Activated T-cell treated with anti-CD3 and anti-CD28 coated beads for 24 hours (primary cell): Measurements from ENCODE around the gene CXCR1.
"Not testable (repeated sequence)": the region's sequence is repeated elsewhere in the genome, so short reads cannot be mapped to it uniquely, and the experiment has no call there.

Source experiments
- DNase-seq: peaks from one replicate; pipeline ENCODE4 v3.0.0-alpha.2; 2020; ENCODE audit warnings: low read depth

CXCR1 gene

DNA sequence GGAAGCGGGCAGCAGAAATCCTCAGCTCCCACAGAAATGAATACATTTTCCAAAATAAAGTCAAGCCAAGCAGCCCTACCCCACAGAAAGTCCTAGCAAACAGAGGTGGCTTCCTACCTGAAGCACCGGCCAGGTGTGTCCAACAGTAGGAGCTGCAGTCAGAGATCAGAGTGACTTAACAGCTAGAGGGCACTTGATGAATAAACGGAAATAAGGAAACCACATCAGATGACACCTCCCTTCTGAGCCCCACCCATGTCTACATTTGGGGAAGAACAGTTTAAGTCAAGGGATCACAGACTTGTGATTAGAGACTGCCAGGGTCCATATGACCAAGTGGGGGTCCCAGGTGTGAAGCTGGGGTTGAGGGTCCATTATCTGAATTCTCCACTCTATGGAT, at the start of gene CXCR1:
CXCR1 (minus strand) TSS at position 172 of the 400 bp plus-strand sequence. CDS start 1,751 bp downstream, outside the sequence.
- peak; percentile 5 for DNase-seq

DNA sequence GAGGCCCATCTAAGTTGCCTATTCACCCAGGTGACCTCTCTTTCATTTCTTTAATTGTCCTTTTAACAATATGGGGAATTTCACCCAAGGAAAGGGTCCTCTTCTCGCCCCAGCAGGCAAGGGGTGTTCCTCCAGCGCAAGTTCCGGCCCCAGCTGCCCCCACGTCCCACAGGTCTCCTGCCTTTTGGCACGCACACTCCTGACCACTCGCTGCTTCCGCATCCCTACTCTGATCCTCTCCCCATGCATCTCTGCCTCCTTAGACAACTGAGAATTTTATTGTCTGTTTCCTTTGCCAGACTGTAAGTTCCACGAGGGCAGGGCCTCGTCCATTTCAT, 49.5 kb upstream of the CXCR1 start:
- no peak for DNase-seq

DNA sequence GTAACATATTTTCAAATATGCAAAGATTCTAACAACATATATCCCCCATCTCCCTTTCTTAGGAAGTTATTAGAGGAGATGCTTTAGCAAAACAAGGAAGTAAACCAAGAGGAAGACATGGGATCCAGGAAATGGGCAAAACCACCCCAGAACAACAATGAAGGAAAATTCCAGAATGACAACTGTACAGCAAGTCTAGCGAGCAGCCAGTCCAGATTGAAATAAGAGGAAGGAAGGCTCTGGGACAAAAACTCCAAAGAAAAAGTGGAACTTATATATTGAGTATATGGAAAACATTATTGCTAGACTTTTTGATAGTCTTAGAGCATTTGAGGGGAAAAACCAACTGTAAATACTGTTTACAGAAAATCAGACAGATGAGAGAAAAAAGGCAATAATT, 47.4 kb upstream of the CXCR1 start:
- DNase-seq: no peak

DNA sequence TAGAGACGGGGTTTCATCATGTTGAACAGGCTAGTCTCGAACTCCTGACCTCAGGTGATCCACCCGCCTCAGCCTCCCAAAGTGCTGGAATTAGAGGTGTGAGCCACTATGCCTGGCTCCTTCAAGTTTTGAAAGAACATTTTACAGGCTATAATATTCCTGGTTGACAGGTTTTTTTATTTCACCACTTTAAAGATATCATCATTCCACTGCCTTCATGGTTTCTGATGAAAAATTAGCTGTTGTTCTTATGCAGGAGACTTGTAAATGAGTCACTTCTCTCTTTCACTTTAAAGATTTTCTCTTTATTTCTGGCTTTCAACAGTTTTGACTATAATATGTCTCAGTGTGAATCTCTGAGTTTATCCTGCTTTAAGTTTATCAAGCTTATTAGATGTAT, 42.3 kb upstream of the CXCR1 start:
- DNase-seq: no peak

DNA sequence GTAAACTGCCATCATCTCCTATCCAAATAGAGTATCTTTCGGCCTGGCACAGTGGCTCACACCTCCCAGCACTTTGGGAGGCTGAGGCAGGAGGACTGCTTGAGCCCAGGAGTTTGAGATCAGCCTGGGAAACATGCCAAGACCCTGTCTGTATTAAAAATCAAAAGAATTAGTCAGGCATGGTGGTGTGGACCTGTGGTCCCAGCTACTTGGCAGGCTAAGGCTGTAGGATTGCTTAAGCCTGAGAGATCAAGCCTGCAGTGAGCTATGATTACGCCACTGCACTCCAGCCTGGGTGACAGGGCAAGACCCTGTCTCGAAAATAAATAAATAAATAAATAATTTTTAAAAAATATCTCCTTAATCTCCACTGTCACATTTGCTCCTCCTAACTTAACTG, 35.5 kb upstream of the CXCR1 start:
- DNase-seq: no peak

DNA sequence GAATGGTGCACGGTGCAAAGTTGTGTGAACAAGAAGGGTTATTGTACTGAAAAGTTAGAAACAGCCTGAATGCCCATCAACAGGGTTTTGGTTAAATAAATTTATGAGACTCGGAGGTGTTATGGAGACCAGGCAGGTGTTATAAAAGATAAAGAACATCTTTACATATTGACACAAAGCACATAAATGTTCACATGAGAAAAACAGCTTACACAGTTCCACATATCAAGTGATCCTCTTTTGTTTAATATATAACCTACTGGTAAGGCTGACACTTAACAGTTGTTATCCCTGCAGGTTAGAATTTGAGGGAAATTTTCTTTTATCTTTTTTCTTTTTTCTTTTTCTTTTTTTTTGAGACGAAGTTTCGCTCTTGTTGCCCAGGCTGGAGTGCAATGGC, 30.2 kb upstream of the CXCR1 start:
- no peak for DNase-seq

DNA sequence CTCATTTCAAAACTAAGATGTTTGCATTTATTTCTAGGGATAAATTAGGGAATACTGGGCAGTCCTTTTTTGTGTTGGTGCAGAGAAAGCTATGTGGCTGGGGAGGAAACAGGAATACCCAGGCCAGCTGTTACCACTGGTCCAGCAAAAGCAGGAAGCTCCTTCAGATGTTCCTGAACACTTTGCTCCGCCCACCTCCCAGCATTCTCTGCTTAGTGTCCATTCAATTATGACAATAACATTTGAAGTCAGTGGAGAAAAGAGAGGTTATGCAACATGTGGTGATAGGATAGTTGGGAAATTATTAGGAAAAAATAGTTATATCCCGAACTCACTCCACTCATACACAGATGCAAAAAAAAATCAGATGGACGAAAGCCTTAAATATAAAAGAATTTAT, 28.1 kb upstream of the CXCR1 start:
- no peak for DNase-seq

DNA sequence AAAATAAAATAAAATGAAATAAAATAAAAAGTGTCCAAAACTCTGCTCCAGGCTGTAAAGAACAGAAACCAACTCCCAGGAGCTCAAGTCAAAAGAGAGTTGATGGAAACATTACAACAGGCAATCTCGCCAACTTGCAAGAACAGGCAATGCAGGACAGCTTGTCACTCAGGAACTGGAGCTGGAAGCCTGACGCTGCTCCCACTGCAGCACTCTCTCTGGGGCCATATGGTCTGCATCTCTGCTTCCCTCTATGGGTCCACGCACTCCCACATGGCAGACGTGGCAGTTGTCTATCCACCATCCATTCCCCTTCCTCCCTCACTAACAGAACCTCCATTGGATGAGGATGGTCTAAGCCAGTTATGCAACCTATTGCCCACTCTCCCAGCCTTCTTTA, 26.9 kb upstream of the CXCR1 start:
- no peak for DNase-seq

DNA sequence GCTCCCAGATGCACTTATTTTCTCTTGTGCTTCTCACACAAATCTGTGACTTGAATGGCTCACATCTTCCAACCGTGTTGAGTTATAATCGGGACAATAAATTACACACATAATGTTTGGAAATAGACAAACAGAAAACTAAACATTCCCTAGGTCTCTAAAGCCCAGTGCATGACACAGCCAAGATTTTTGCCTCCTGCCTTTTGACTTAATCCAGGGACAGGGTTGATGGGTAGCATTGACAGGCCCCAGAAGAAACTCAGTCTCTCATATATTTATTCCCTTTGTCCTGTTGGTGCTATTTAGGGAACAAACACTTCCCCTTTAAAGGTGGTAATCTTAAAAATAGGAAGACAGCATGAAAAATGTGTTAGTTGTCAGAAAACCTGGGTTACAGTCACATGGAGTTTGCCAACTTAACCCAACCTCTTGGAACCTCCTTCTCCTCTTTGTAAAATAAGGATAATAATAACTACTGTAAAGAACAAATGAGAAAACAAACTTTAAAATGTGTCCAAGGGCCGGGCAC, 26.2 kb upstream of the CXCR1 start:
- DNase-seq: no peak

DNA sequence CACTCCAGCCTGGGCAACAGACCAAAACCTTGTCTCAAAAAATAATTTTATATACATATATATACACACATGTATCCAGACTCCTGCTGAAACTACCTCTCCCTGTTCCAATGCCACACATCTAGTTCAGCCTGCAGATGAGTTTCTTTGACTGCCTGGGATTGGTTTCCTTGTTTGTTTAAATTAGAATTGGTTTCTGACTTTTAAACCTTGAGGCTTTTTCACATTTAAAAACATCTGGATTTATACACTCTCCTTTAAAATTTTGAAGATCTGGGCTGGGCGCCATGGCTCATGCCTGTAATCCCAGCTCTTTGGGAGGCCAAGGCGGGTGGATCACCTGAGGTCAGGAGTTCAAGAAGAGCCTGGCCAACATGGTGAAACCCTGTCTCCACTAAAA, 21.8 kb upstream of the CXCR1 start:
- DNase-seq: no peak

DNA sequence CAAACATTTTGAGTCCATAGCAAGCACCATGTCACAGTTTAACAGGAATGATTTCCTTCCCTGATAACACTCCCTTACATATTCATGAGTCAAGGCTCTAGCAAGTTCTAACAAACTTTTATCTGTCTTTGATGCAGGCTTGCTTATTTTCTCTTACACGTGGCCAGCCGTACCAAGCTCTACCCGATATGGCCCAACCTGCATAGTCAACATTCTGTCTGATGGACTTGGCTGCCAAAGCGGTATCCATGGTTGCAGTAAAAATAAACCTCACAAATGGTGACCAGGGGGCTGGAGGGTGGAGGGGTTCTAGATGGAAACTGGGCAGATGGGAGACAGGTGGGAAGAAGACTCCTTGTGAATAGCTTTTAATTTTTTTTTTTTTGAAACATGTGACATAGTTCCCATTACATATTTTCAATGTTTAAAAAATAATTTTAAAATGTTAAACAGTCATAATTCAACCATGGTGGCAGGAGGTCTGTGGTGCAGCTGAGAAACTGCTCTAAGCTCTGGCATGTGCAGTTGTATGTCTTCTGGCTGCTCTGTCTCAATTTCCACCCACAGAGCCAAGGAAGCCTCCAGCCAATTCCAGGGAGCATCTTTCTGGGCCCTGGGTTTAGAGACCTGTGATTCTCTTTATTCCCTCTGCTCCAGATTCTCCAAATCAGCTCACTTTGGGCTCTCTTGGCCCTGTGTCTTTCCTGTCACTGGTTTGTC, 20.7 kb upstream of the CXCR1 start:
- DNase-seq: no peak

DNA sequence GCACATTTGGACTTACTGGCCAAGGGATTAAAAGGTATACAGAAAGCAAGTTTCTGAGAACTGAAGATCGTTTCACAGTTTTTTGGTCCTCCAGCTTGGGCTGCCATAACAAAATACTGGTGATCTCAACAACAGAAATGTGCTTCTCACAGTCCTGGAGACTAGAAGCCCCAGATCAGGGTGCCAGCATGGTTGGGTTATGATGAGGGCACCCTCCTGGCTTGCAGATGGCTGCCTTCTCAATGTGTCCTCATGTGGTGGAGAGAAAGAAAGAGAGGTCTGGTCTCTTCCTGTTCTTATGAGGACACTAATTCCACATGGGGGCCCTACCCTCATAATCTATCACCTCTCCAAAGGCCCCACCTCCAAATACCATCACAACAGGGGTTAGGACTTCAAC, 20.1 kb upstream of the CXCR1 start:
- DNase-seq: no peak

DNA sequence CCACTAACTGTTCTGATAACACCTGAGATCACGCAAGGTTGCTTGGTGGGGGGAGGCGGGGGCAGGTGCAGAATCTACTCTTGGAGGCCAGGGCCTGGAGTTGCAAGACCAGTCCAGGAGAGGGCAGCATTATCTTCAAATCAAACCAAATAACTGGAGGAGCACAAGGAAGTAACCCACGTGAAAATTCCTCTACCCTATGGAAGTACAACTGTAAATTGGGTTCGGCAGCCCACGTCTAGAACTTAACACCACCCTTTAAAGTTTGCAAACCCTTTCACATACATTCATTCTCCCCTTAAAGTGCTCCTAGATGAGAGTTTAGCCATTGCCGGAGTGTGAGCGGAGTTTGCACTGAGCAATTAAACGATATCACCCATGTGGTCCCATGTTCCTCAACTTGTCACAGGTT, 19.6 kb upstream of the CXCR1 start:
- peak; percentile 59 for DNase-seq

DNA sequence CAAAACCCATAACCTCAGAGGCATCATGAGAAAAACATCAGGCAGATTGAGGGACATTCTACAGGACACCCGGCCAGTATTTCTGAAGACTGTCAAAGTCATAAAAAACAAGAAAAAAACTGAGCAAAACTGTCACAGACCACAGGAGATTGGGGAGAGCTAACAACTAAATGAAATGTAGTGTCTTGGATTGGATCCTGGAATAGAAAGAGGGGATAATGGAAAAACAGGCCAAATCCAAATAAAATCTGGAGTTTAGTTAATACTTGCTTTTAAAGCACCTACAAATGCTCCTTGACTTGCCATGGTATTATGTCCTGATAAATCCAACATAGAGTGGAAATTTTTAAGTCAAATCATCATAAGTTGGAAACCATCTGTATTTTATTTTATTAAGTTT, 17.6 kb upstream of the CXCR1 start:
- DNase-seq: no peak

DNA sequence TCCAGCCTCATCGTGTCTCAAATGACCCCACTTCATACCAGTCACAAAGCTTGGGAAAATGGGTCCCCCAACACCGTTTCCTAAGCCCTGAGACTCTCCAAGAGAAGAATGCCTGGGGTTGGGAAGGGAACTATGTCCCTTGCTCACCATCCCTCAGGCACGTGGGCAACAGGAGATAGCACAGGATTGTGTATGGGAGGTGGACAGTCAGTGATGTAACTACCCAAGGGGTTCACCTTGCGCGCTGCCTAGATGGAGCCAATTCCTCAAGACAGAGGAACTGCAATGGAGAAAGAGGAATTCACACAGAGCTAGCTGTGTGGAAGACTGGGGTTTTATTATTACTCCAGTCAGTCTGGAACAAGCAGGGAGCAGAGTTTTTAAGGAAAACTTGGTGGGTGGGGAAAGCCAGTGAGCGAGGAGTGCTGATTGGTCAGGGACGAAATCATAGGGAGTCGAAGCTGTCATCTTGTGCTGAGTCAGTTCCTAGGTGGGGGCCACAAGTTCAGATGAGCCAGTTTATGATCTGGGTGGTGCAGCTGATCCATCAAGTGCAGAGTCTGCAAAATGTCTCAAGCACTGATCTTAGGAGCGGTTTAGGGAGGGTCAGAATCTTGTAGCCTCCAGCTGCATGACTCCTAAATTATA, 13.8 kb upstream of the CXCR1 start:
- no peak for DNase-seq

DNA sequence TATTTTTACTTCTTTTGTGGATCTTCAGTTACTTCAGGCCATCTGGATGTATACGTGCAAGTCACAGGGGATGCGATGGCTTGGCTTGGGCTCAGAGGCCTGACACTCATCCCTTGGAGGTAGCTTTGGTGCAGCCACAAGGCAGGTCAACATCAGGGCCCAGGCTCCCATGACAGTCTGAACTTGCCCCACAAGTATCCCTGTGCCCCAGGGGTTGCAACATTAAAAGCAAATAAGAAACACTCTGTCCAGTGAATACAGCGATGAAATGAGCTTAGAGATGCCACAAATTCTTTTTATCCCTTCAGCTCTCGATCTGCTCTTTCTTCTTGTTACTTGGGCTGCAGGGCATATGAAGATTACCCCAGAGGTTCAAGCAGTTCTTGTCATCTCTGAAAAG, 13.0 kb upstream of the CXCR1 start:
- no peak for DNase-seq

DNA sequence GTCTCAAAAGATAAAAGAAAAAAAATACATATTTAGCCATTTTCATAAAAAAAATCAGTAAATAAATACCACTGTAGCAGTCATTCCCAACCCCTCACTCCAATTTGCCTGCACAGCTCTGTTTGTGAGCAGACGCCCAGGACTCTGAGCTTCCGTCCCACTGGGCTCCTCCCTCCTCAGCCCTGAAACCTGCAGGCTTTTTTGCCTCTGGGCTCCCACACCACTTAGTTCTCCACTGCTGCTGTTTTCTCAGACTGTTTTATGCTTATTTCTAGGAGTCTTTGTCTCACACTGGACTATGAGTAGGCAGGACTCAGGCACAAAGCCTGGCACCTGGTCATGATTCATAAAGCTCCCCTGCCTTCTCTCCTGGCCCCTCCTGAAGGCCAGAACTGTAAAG, 6.1 kb upstream of the CXCR1 start:
- DNase-seq: no peak

DNA sequence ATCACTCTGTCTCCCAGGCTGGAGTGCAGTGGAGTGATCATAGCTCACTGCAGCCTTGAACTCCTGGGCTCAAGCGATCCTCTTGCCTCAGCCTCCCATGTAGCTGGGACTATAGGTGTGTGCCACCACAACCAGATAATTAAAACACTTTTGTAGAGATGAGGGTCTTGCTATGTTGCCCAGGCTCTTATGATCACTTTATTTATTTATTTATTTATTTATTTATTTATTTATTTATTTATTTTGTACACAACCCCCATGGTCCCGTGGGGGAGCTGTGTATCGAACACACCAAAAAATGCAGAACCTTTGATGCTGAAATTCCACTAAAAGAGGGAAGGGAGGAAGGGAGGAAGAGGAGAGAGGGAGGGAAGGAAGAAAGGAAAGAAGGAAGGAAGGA, 5.0 kb upstream of the CXCR1 start:
- not testable (repeated sequence) for DNase-seq

DNA sequence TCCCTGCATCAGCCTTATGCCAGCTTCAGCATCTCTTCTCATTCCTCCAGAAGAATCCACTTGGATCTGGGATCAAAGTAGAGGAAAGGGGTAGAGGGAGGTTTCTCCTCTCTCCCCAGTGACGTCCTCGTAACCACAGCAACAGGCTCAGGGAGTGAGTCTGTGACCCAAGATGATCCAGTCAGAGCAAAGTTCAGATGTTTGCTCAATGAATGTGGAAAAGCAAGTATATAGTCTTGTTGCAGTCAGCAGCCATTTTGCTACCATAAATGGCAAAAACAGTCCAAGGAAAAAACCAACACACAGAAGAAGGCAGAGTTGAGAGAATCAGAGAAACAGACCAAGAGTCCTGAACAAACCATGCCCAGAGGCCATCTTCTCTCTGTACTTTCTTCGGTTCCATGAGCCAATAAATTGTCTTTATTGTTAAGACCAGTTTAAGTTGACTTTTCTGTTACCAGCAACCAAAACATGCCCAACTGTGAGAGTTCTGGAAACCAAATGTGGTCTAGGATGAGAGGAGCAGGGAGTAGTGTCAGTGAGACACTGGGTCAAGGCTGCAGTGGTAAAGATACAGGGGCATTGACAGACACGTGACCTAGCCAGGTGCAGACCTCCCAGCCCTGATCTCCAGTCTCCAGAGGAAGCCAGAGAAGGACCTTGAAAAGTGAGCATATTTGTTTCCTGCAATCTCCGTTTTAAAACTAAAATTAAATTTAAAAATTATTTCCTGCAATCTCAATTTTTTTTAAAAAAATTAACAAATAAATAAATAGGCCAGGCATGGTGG, 3.2 kb upstream of the CXCR1 start:
- no peak for DNase-seq

DNA sequence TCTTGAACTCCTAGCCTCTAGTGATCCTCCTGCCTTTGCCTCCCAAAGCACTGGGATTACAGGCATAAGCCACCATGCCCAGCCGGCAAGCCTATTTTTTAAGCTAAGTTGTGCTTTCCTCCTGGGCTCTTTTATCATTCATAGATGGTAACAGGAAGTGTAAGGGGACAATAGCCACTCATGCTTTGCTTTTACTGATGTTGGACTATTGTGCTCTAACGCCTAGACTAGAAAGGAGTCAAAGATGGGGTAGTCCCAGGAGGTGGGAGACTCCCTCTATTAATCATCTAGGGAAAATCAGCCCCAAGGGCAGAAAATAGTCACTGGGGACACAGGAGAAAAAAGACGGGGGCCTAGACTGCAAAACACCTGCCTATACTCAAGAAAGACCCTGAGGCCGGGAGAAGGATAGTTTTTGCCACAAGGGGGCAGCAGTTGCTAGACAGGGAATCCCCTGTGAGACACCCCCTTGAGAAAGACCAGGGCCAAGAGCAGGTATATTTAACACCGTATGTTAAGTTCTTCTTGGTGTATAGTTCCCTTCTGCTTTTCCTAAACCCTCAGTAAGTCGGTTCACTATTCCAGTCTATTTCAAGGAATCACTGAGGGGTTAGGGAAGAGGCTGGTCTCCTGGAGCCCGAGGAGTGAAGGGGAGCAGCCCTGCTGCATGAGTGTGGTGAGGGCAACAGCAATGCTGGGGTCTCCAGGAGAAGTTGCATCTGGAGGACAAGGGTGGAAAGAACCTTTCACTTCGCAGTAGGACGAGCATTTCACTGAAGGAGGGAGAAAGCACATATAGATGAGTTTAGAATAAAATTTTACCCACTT, 2.1 kb upstream of the CXCR1 start:
- peak; percentile 61 for DNase-seq

DNA sequence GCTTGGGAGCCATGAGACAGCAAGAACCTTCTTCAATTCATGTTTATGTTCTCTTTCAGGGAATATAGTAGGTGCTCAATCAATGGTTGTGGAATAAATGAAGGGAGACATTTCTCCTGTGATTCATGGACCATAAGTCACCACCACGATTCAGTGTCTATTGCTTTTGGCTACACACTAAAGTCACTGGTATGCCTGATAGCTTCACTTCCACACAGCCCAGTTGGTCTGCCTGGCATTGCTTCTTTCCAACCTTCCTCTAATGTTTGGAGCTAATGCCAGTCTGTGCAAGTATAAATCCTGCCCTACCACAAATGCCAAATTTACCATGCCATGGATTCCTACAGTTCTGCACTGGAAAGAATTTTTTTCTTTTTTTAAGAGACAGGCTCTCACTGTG, 1.3 kb upstream of the CXCR1 start:
- no peak for DNase-seq

DNA sequence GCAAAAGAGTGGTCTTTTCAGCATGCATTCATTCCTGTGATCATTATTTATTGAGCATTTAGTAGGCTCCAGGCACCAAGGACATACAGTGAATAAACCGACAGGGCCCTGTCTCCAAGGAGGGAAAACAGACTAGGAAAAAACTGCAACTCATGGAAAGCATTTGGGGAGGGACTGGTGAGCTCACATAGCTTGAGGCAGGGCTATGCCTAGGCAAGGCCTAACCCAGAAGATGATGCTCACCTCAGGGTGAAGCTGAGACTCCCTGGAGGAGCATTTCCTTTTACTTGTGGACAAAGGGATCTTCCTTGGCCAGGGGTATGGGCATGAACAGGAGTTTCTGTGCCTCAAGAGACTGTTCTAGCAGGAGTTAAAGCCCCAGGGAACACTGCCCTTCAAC, 3.9 kb downstream of the CXCR1 start:
- no peak for DNase-seq
